HCT116 (cell line): ENCODE data around the gene RABGAP1. TPM values are rescaled to one million over a fixed set of nuclear protein-coding genes. Genes with fewer than 3 reads are reported as not detected.

Experiments used
- ATAC-seq: fragments of 200-7000 bp; cut with Tn5 transposase; 2 replicates; pipeline ENCODE4 v1.9.1; 2020; ENCODE audit warnings: mild to moderate bottlenecking, moderate library complexity
- BruUV-seq: library from RNA; stranded (reverse); fragments of 400-500 nt; replicated peaks from 2 replicates; lab custom pipeline; 2021; lab: Mats Ljungman, UMichigan
- CTCF ChIA-PET: fragments of 300-600 bp; sonication (Branson Sonifier 250); formaldehyde crosslinking; loops from one replicate; lab custom pipeline; 2021; ENCODE audit warnings: antibody characterized with exemption; lab: Charles Lee
- POLR2A ChIA-PET: fragments of 300-600, 350-600 bp; sonication (Branson Sonifier 250); formaldehyde crosslinking; loops from one replicate; lab custom pipeline; 2021; ENCODE audit warnings: antibody characterized with exemption; lab: Charles Lee
- RAD21 ChIA-PET, 2 experiments: fragments of 300-600 bp; sonication (Branson Sonifier 250); formaldehyde crosslinking; loops; one replicate each; lab custom pipeline; 2023; ENCODE audit warnings: low total read pairs in 2 of 2; ENCODE audit not compliant: uncharacterized antibody in 2 of 2, unreplicated experiment in 2 of 2, low non-redundant PET in 1 of 2; lab: Charles Lee
- DNase-seq: peaks from one replicate; pipeline ENCODE4 v3.0.0-alpha.2; 2010; ENCODE audit warnings: low read depth, low spot score
- H2AFZ ChIP-seq: fragments of 200-600 bp; shearing (Covaris generic), sonication (generic); 2 replicates; pipeline ENCODE4 v1.6.1; 2017; ENCODE audit warnings: low read depth, mixed run types, mixed read lengths, antibody characterized with exemption, low read length; ENCODE audit not compliant: poor library complexity, severe bottlenecking
- H3K27ac ChIP-seq: 2 replicates; pipeline ENCODE4 v1.5.1; 2012; ENCODE audit warnings: low read depth, low read length
- H3K27me3 ChIP-seq: fragments of 200-600 bp; sonication (generic); 2 replicates; pipeline ENCODE4 v1.6.1; 2016; ENCODE audit warnings: mixed run types, low read length, mixed read lengths; ENCODE audit not compliant: insufficient read depth
- H3K36me3 ChIP-seq, 2 experiments: fragments of 200-500 bp in 1 of 2; fragments of 200-600 bp in 1 of 2; sonication (Bioruptor generic) in 1 of 2; sonication (generic) in 1 of 2; 2 replicates each; pipeline versions ENCODE4 v1.5.1 to v1.6.1; 2014 to 2016; ENCODE audit warnings: low read length in 2 of 2, inconsistent platforms in 1 of 2, mixed read lengths in 1 of 2, mixed run types in 1 of 2; ENCODE audit not compliant: insufficient read depth in 2 of 2, control insufficient read depth in 1 of 2
- H3K4me1 ChIP-seq, 2 experiments: fragments of 200-600 bp in 1 of 2; sonication (generic) in 1 of 2; 2 replicates each; pipeline versions ENCODE4 v1.5.1 to v1.6.1; 2012 to 2017; ENCODE audit warnings: low read length in 2 of 2, inconsistent platforms in 1 of 2, mild to moderate bottlenecking in 1 of 2, mixed read lengths in 1 of 2, mixed run types in 1 of 2, moderate library complexity in 1 of 2; ENCODE audit not compliant: insufficient read depth in 2 of 2, control insufficient read depth in 1 of 2
- H3K4me2 ChIP-seq: fragments of 200-600 bp; sonication (generic); 2 replicates; pipeline ENCODE4 v1.6.1; 2017; ENCODE audit warnings: mixed run types, low read length, mixed read lengths
- H3K4me3 ChIP-seq, 2 experiments: fragments of 200-600 bp in 1 of 2; sonication (generic) in 1 of 2; replicated peaks in 1 of 2; 2 replicates each; pipeline ENCODE4 v1.5.1; 2011 to 2016; ENCODE audit warnings: low read length in 2 of 2, control low read depth in 1 of 2, low read depth in 1 of 2, mild to moderate bottlenecking in 1 of 2, mixed read lengths in 1 of 2, mixed run types in 1 of 2
- H3K79me2 ChIP-seq: fragments of 200-600 bp; sonication (generic); 2 replicates; pipeline ENCODE4 v1.6.1; 2017; ENCODE audit warnings: mild to moderate bottlenecking, mixed run types, low read length, moderate library complexity, mixed read lengths; ENCODE audit not compliant: insufficient read depth
- H3K9ac ChIP-seq: fragments of 200-600 bp; sonication (generic); 2 replicates; pipeline ENCODE4 v1.6.1; 2016; ENCODE audit warnings: low read length, mixed read lengths
- H3K9me2 ChIP-seq: fragments of 200-600 bp; sonication (generic), shearing (Covaris generic); 2 replicates; pipeline ENCODE4 v1.6.1; 2017; ENCODE audit warnings: mixed run types, mild to moderate bottlenecking, moderate library complexity; ENCODE audit not compliant: insufficient read depth
- H3K9me3 ChIP-seq, 2 experiments: fragments of 200-500 bp in 1 of 2; fragments of 200-600 bp in 1 of 2; sonication (Bioruptor generic) in 1 of 2; sonication (generic) in 1 of 2; 2 replicates each; pipeline ENCODE4 v1.6.1; 2014 to 2017; ENCODE audit warnings: low read length in 2 of 2, mixed read lengths in 2 of 2, inconsistent platforms in 1 of 2, low read depth in 1 of 2, mild to moderate bottlenecking in 1 of 2, mixed run types in 1 of 2, moderate library complexity in 1 of 2; ENCODE audit not compliant: control insufficient read depth in 1 of 2, insufficient read depth in 1 of 2
- H4K20me1 ChIP-seq: fragments of 200-600 bp; sonication (generic), shearing (Covaris generic); 2 replicates; pipeline ENCODE4 v1.6.1; 2017; ENCODE audit warnings: mixed run types, mild to moderate bottlenecking, moderate library complexity; ENCODE audit not compliant: insufficient read depth
- CBX3 ChIP-seq: IDR thresholded peaks from 2 replicates; pipeline ENCODE4 v1.6.1; 2012; ENCODE audit warnings: low read depth
- CEBPB ChIP-seq: IDR thresholded peaks from 2 replicates; pipeline ENCODE4 v1.6.1; 2012; ENCODE audit warnings: low read depth
- ELF1 ChIP-seq: IDR thresholded peaks from 2 replicates; pipeline ENCODE4 v1.6.1; 2012; ENCODE audit warnings: low read depth, borderline replicate concordance
- MAX ChIP-seq: IDR thresholded peaks from 2 replicates; pipeline ENCODE4 v1.6.1; 2012
- POLR2A ChIP-seq: IDR thresholded peaks from 2 replicates; pipeline ENCODE4 v1.7.0; 2011; ENCODE audit warnings: borderline replicate concordance; ENCODE audit not compliant: insufficient read depth, insufficient read length; ENCODE audit errors: extremely low read depth
- POLR2AphosphoS5 ChIP-seq: IDR thresholded peaks from 2 replicates; pipeline ENCODE4 v1.6.1; 2011; ENCODE audit warnings: mild to moderate bottlenecking, low read depth, low read length, moderate library complexity
- SP1 ChIP-seq: IDR thresholded peaks from 2 replicates; pipeline ENCODE4 v1.6.1; 2012; ENCODE audit warnings: low read depth
- SRF ChIP-seq: IDR thresholded peaks from 2 replicates; pipeline ENCODE4 v1.6.1; 2012; ENCODE audit warnings: low read depth
- ZBTB33 ChIP-seq: IDR thresholded peaks from 2 replicates; pipeline ENCODE4 v1.6.1; 2011; ENCODE audit warnings: mild to moderate bottlenecking, low read length, moderate library complexity; ENCODE audit not compliant: insufficient replicate concordance; ENCODE audit errors: extremely low read depth
- ZFX ChIP-seq: fragments of 450-650 bp; IDR thresholded peaks from 2 replicates; pipeline ENCODE4 v1.6.1; 2017
- ZNF274 ChIP-seq: fragments of 200-500 bp; sonication (Bioruptor generic); IDR thresholded peaks from 2 replicates; pipeline ENCODE4 v1.6.1; 2014; ENCODE audit warnings: mild to moderate bottlenecking, low read depth, low read length, inconsistent platforms
- intact Hi-C: fragments of 100-400 bp; cut with micrococcal nuclease; formaldehyde crosslinking; loops from 2 replicates; pipeline ENCODE4 v1.10.0; 2022
- total RNA-seq: library from RNA; stranded (reverse); gene quantifications from one replicate; pipeline ENCODE4 v1.2.1, GENCODE V29; 2021; ENCODE audit not compliant: unreplicated experiment

The RABGAP1 gene
- total RNA-seq, 1 experiment from 2014 or later: 29.7 TPM

- Histone ChIP-seq H3K9ac (no peak overlapping the region), H3K79me2 (no peaks in the 10 kb centered on the region), H3K4me3 (no peak overlapping the region), H4K20me1 (no peaks in the 10 kb centered on the region), H3K36me3 (peaks cover 3 to 8% of the 10 kb centered on the region in 2 experiments; a peak in 2 of 4 replicates), H3K9me2 (no peaks in the 10 kb centered on the region), H3K4me1 (no peaks in the 10 kb centered on the region), H2AFZ (no peak overlapping the region), H3K27ac (no peak overlapping the region), H3K27me3 (no peaks in the 10 kb centered on the region), H3K4me2 (no peak overlapping the region), H3K9me3 (no peaks in the 10 kb centered on the region)
- no peak for TF ChIP-seq ELF1
- TF ChIP-seq ZBTB33: no peak
- TF ChIP-seq SP1: no peak
- no peak for TF ChIP-seq SRF
- DNase-seq (no peak), ATAC-seq (no peak)
- CTCF ChIA-PET: no interaction called here
- BruUV-seq: no TSS peak
- RAD21 ChIA-PET: no interaction called here
- intact Hi-C loops: no loop called here
- POLR2A ChIA-PET: no interaction called here
Observed at GRCh38 chr9:123063177-123063598, 122.4 kb downstream of the RABGAP1 start.

- Histone ChIP-seq H3K4me1 (no peaks in the 10 kb centered on the region), H2AFZ (no peak overlapping the region), H3K4me2 (no peak overlapping the region), H4K20me1 (no peaks in the 10 kb centered on the region), H3K4me3 (no peak overlapping the region), H3K79me2 (no peaks in the 10 kb centered on the region), H3K36me3 (peaks cover 3 to 8% of the 10 kb centered on the region in 2 experiments; a peak in 2 of 4 replicates), H3K9me3 (no peaks in the 10 kb centered on the region), H3K9ac (no peak overlapping the region), H3K27me3 (no peaks in the 10 kb centered on the region), H3K27ac (no peak overlapping the region), H3K9me2 (no peaks in the 10 kb centered on the region)
- ChIA-PET POLR2A (no interaction called here), CTCF (no interaction called here), RAD21 (no interaction called here)
- no peak for DNase-seq
- BruUV-seq: no TSS peak
- no peak for TF ChIP-seq POLR2AphosphoS5
- TF ChIP-seq ZNF274: no peak
- no peak for TF ChIP-seq MAX
- TF ChIP-seq CBX3: no peak
- TF ChIP-seq ELF1: no peak
- TF ChIP-seq ZBTB33: no peak
- TF ChIP-seq SP1: no peak
- no peak for TF ChIP-seq CEBPB
- TF ChIP-seq ZFX: no peak
- TF ChIP-seq POLR2A: no peak
- intact Hi-C loops: no loop called here
- no peak for ATAC-seq
Observed at GRCh38 chr9:123063896-123064295, 123.1 kb downstream of the RABGAP1 start.
